Measurements from ENCODE around the gene POLR2L. TPM values are rescaled to one million over a fixed set of nuclear protein-coding genes. Genes with fewer than 3 reads are reported as not detected.

Gene POLR2L
- total RNA-seq: 10 to 100 TPM; 32.9 to 48.4 TPM
- 97.3 TPM for polyA plus RNA-seq (ENCODE audit: insufficient read depth, low read depth, low replicate concordance)
- long read RNA-seq, donor 1, transcript POLR2L-201 (2 exons, 892 nt): major isoform, 159 of 159 reads
- long read RNA-seq, donor 1, partial matches to known transcripts: 0 of 159 reads
- long read RNA-seq, donor 1, other reads (novel, unspliced or antisense): 0 of 159 reads
- long read RNA-seq, donor 2, transcript POLR2L-201 (2 exons, 892 nt): major isoform, 103 of 103 reads
- long read RNA-seq, donor 2, partial matches to known transcripts: 0 of 103 reads
- long read RNA-seq, donor 2, other reads (novel, unspliced or antisense): 0 of 103 reads

DNA sequence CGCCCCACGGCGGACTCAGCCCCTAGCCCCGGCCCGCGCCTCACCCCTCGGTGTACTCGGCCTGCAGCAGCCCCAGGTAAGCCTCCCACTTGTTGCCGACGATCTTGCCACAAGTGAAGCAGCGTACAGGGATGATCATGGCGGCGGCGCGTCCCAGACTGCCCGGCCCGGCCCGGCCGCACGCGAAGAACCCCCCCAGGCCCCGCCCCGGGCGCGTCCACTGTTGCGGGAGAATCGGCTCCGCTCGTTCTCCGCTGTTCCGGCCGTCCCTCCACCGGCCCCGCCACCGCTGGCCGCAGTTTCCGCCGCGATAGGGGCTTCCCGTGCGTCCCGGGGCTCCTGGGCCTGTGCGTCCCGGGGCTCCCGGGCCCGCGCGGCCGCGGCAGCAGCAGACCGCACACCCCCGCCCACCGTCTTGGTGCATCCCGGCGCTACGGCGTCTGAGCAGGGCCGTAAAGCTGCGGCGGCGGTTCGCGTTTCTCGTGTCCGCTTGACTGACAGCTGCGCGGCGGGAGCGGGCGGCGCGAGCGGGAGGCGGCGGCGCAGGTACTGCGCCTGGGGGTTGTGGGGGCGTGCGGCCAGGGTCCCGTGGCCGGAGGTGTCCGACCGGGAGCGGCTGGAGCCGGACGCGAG is at the start of gene POLR2L, which contains the start of gene TSPAN4:
Gene POLR2L, minus strand, starts transcription at position 160 of the 633 bp plus-strand sequence. Its CDS starts 21 bp downstream, at position 139.
Gene TSPAN4, plus strand, starts transcription at position 483 of the 633 bp plus-strand sequence. CDS start 7,453 bp downstream, outside the sequence.
- 0% methylated on average over 12 of the region's 87 CpGs; no CpG with 5 or more reads in 1 of the 2 donors for WGBS, 2 donors
- Histone ChIP-seq H3K36me3 (ENCODE audit: low read depth, missing control alignments) (no peaks in the 10 kb centered on the region), H3K9me3 (no peaks in the 10 kb centered on the region), H3K4me1 (peaks cover 40% of the 10 kb centered on the region), H3K27ac (peak within 1 kb of the TSS; percentile 89 to 97), H3K27me3 (no peaks in the 10 kb centered on the region), H3K4me3 (peak within 1 kb of the TSS; percentile 85 to 94)
- TF ChIP-seq, protein P1, sequence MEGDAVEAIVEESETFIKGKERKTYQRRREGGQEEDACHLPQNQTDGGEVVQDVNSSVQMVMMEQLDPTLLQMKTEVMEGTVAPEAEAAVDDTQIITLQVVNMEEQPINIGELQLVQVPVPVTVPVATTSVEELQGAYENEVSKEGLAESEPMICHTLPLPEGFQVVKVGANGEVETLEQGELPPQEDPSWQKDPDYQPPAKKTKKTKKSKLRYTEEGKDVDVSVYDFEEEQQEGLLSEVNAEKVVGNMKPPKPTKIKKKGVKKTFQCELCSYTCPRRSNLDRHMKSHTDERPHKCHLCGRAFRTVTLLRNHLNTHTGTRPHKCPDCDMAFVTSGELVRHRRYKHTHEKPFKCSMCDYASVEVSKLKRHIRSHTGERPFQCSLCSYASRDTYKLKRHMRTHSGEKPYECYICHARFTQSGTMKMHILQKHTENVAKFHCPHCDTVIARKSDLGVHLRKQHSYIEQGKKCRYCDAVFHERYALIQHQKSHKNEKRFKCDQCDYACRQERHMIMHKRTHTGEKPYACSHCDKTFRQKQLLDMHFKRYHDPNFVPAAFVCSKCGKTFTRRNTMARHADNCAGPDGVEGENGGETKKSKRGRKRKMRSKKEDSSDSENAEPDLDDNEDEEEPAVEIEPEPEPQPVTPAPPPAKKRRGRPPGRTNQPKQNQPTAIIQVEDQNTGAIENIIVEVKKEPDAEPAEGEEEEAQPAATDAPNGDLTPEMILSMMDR (IDR thresholded peaks at IDR 0.05): peak in 2 of 3 experiments; percentile 42 to 61
- no peak for TF ChIP-seq POLR2A (IDR thresholded peaks at IDR 0.05)
- intact Hi-C loops (cut with DNase I; ENCODE audit: low total_unique reads): no loop called here
- peak; percentile 92 for DNase-seq

DNA sequence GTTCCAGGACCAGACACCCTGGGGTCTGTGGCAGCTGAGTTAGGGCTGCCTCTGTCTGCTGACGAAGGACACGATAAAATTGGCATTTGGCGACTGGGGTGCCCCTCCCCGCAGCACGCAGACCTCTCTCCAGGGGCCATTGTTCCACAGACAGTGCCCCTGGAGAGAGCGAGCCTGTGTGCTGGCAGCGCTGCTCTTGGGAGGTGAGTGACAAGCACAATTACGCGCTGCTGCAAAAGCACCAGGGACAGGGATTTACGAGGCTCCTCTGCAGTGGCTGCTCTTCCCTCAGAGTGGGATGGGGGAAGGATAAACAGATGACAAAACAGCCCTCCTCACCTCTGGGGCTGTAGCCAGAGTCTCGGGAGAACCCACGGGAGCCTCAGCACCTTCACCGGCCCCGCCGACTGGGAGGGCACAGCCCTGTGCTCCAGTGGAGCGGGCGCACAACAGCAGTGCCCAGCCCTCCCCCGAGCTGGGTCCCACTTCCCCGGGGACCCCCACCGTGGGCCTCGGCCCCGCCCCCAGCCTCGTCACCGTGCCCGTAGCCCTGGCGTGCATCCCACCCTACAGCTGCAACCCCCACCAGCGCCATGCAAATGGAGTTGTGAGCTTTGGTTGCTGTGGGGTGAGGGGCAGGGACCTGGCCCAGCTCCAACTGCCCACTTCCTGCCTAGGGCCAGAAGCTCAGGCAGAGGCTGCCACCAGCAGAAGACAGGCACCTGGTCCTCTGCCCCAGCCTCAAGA is 48.6 kb upstream of the POLR2L start:
- H3K4me3 ChIP-seq: no peak overlapping the region
- 80 to 84% methylated on average over 8 to 27 of the region's 27 CpGs for WGBS, 2 donors
- H3K27ac ChIP-seq: no peak overlapping the region
- no peaks in the 10 kb centered on the region for H3K27me3 ChIP-seq
- H3K4me1 ChIP-seq: no peaks in the 10 kb centered on the region
- DNase-seq: no peak
- H3K36me3 ChIP-seq (ENCODE audit: low read depth, missing control alignments): no peaks in the 10 kb centered on the region
- TF ChIP-seq POLR2A (IDR thresholded peaks at IDR 0.05): no peak
- TF ChIP-seq, protein P1 (IDR thresholded peaks at IDR 0.05): no peak
- intact Hi-C loops (cut with DNase I; ENCODE audit: low total_unique reads): no loop called here
- H3K9me3 ChIP-seq: no peaks in the 10 kb centered on the region

DNA sequence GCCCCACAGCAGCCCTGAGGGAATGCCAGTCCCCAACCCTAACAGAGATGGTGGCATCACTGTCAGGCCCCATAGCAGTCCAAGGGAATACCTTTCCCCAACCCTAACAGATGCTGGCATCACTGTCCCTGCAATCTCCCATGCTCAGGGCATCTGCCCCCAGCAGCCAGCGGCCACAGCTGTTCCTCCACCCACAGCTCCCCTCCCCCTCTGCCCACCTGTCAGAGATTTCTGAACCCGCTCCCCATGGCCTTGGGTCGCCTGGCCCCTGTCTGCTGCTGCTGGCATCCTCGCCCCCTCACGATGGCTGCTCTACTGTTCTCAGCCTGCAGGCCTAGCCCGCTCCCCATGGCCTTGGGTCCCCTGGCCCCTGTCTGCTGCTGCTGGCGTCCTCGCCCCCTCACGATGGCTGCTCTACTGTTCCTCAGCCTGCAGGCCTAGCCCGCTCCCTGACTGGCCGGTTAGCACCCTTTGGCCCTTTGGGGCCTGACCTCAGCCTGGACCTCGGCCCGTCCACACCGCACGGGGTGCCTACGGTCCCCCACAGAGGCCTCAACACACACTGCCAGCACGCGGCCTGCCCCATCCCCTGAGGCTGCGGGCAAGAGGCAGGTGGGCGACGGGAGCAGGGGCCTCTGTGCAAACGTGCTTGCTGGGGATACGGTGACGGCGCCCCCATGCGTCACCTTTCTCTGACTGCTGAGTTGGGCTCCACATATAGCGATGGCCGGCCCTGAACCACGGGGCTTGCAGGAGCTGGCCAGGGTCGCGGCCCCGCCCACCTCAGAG is 47.6 kb upstream of the POLR2L start:
- 87 to 90% methylated on average over 16 to 32 of the region's 32 CpGs for WGBS, 2 donors
- Histone ChIP-seq H3K36me3 (ENCODE audit: low read depth, missing control alignments) (no peaks in the 10 kb centered on the region), H3K9me3 (no peaks in the 10 kb centered on the region), H3K4me3 (no peak overlapping the region), H3K27ac (no peak overlapping the region), H3K4me1 (no peaks in the 10 kb centered on the region), H3K27me3 (no peaks in the 10 kb centered on the region)
- DNase-seq: no peak
- intact Hi-C loops (cut with DNase I; ENCODE audit: low total_unique reads): no loop called here
- TF ChIP-seq, protein P1 (IDR thresholded peaks at IDR 0.05): no peak
- TF ChIP-seq POLR2A (IDR thresholded peaks at IDR 0.05): no peak

DNA sequence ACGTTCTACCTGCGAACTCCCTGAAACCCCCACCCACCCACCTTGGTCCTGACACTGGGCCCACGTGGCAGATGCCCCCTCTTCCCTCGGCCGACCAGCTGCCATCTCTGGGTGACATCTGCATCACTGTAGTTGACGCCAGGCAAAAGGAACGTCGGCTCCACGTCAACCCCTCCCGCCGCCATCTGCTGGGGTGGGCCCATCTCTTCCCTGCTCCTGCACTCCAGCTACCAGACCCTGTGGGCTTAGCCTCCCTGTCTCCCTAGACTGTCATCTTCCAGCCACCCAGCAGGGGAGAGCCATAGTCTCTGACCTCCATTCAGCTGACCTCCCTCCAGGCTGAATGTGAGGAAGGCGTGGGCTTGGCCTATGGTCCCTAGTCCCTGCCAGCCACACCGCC is 46.9 kb upstream of the POLR2L start:
- Histone ChIP-seq H3K36me3 (ENCODE audit: low read depth, missing control alignments) (no peaks in the 10 kb centered on the region), H3K27ac (no peak overlapping the region), H3K4me3 (no peak overlapping the region), H3K4me1 (no peaks in the 10 kb centered on the region), H3K27me3 (no peaks in the 10 kb centered on the region), H3K9me3 (no peaks in the 10 kb centered on the region)
- intact Hi-C loops (cut with DNase I; ENCODE audit: low total_unique reads): no loop called here
- DNase-seq: no peak
- 95 to 98% methylated on average over 13 of the region's 13 CpGs for WGBS, 2 donors
- TF ChIP-seq, protein P1 (IDR thresholded peaks at IDR 0.05): no peak
- TF ChIP-seq POLR2A (IDR thresholded peaks at IDR 0.05): no peak

Measured in testis (tissue), 5 donors.